ENCODE data around the gene OR2A5.

- TF ChIP-seq CTCF (IDR thresholded peaks at IDR 0.05) (no peak), EZH2 (IDR thresholded peaks at IDR 0.05; ENCODE audit: borderline replicate concordance, insufficient read depth, low read depth, low read length, poor library complexity, severe bottlenecking) (no peak)
Observed at GRCh38 chr7:144100607-144101006, 51.9 kb downstream of the OR2A5 start.
